ENCODE results near the gene RNF125.

RNF125 gene

DNA sequence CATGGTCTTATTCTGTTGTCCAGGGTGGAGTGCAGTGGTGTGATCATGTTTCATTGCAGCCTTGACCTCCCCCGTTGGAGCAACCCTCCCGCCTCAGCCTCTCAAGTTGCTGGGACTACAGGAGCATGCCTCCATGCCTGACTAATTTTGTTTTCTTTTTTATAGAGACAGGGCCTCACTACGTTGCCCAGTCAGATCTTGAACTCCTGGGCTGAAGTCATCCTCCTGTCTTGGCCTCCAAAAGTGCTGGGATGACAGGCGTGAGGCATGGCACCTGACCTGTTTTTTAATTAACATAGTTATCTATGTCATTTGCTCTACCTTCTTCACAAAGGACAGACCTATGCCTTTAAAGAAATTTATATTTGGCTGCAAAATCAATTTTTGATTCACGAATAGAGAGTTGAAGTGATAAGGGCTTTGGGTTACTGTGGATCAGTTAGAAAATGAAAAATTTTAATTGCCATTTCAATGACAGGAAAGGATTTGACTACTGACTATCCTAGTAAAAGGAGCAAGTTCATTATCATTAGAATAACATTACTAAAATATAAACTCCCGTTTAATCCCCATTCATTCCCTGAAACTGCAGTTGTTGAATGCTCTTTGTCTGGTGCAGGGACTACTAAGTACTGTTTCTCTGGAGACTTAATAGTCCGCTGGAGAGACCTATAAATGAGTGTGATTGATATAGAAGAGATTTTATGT, 76.7 kb downstream of the RNF125 start:
- DNase-seq (ENCODE audit: low read depth in 1 of 2, low spot score in 1 of 2) = no peak
- TF ChIP-seq POLR2AphosphoS5 (IDR thresholded peaks at IDR 0.05; ENCODE audit: low read depth) (no peak), SPI1 (IDR thresholded peaks at IDR 0.05; ENCODE audit: borderline replicate concordance, low read depth) (no peak), GABPA (IDR thresholded peaks at IDR 0.05; ENCODE audit: low read depth) (no peak)
- TF ChIP-seq, protein P1, sequence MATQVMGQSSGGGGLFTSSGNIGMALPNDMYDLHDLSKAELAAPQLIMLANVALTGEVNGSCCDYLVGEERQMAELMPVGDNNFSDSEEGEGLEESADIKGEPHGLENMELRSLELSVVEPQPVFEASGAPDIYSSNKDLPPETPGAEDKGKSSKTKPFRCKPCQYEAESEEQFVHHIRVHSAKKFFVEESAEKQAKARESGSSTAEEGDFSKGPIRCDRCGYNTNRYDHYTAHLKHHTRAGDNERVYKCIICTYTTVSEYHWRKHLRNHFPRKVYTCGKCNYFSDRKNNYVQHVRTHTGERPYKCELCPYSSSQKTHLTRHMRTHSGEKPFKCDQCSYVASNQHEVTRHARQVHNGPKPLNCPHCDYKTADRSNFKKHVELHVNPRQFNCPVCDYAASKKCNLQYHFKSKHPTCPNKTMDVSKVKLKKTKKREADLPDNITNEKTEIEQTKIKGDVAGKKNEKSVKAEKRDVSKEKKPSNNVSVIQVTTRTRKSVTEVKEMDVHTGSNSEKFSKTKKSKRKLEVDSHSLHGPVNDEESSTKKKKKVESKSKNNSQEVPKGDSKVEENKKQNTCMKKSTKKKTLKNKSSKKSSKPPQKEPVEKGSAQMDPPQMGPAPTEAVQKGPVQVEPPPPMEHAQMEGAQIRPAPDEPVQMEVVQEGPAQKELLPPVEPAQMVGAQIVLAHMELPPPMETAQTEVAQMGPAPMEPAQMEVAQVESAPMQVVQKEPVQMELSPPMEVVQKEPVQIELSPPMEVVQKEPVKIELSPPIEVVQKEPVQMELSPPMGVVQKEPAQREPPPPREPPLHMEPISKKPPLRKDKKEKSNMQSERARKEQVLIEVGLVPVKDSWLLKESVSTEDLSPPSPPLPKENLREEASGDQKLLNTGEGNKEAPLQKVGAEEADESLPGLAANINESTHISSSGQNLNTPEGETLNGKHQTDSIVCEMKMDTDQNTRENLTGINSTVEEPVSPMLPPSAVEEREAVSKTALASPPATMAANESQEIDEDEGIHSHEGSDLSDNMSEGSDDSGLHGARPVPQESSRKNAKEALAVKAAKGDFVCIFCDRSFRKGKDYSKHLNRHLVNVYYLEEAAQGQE (IDR thresholded peaks at IDR 0.05; ENCODE audit: insufficient replicate concordance, low read depth) = no peak
- TF ChIP-seq, protein P2, sequence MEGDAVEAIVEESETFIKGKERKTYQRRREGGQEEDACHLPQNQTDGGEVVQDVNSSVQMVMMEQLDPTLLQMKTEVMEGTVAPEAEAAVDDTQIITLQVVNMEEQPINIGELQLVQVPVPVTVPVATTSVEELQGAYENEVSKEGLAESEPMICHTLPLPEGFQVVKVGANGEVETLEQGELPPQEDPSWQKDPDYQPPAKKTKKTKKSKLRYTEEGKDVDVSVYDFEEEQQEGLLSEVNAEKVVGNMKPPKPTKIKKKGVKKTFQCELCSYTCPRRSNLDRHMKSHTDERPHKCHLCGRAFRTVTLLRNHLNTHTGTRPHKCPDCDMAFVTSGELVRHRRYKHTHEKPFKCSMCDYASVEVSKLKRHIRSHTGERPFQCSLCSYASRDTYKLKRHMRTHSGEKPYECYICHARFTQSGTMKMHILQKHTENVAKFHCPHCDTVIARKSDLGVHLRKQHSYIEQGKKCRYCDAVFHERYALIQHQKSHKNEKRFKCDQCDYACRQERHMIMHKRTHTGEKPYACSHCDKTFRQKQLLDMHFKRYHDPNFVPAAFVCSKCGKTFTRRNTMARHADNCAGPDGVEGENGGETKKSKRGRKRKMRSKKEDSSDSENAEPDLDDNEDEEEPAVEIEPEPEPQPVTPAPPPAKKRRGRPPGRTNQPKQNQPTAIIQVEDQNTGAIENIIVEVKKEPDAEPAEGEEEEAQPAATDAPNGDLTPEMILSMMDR (IDR thresholded peaks at IDR 0.05; ENCODE audit: insufficient read depth, low read length) = no peak
- Histone ChIP-seq H3K4me3 (replicated peaks; ENCODE audit: insufficient read depth, low read length) (no peak overlapping the region), H3K27ac (replicated peaks) (no peak overlapping the region), H3K27me3 (ENCODE audit: insufficient read depth, poor library complexity, severe bottlenecking) (no peaks in the 10 kb centered on the region)

- TF ChIP-seq, protein P2 (IDR thresholded peaks at IDR 0.05; ENCODE audit: insufficient read depth, low read length) = no peak
- TF ChIP-seq SPI1 (IDR thresholded peaks at IDR 0.05; ENCODE audit: borderline replicate concordance, low read depth) (no peak), GABPA (IDR thresholded peaks at IDR 0.05; ENCODE audit: low read depth) (no peak), POLR2AphosphoS5 (IDR thresholded peaks at IDR 0.05; ENCODE audit: low read depth) (no peak)
- TF ChIP-seq, protein P1 (IDR thresholded peaks at IDR 0.05; ENCODE audit: insufficient replicate concordance, low read depth) = no peak
- H3K4me3 ChIP-seq (replicated peaks; ENCODE audit: insufficient read depth, low read length) = no peak overlapping the region
- no peak overlapping the region for H3K27ac ChIP-seq (replicated peaks)
- no peaks in the 10 kb centered on the region for H3K27me3 ChIP-seq (ENCODE audit: insufficient read depth, poor library complexity, severe bottlenecking)
- DNase-seq (ENCODE audit: low read depth in 1 of 2, low spot score in 1 of 2) = no peak
Observed at GRCh38 chr18:32095900-32096229, 77.2 kb downstream of the RNF125 start.

DNA sequence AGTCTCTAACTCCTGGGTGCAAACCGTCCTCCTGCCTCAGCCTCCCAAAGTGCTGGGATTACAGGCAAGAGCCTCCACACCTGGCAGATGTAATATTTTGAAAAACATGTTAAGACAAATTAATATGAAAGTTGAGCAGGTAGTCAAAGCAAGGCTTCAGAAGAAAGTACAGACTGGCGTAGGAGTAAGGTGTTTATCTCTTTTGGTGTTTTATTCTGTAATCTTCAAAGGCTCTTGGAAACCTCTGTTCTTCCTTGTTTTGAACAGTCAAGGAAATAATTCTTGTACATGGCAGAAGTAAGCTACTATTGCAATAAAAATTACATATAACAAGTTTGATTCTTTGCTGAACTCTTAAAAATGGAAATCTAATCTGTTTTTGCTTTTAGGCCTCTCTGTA, 78.3 kb downstream of the RNF125 start:
- no peak for DNase-seq (ENCODE audit: low read depth in 1 of 2, low spot score in 1 of 2)
- no peaks in the 10 kb centered on the region for H3K27me3 ChIP-seq (ENCODE audit: insufficient read depth, poor library complexity, severe bottlenecking)
- H3K27ac ChIP-seq (replicated peaks) = no peak overlapping the region
- no peak overlapping the region for H3K4me3 ChIP-seq (replicated peaks; ENCODE audit: insufficient read depth, low read length)
- TF ChIP-seq, protein P2 (IDR thresholded peaks at IDR 0.05; ENCODE audit: insufficient read depth, low read length) = no peak
- no peak for TF ChIP-seq POLR2AphosphoS5 (IDR thresholded peaks at IDR 0.05; ENCODE audit: low read depth)
- TF ChIP-seq GABPA (IDR thresholded peaks at IDR 0.05; ENCODE audit: low read depth) = no peak
- no peak for TF ChIP-seq SPI1 (IDR thresholded peaks at IDR 0.05; ENCODE audit: borderline replicate concordance, low read depth)

GRCh38 chr18:32104516-32104915, 85.9 kb downstream of the RNF125 start:
- no peak overlapping the region for H3K27ac ChIP-seq (replicated peaks)
- H3K27me3 ChIP-seq (ENCODE audit: insufficient read depth, poor library complexity, severe bottlenecking) = no peaks in the 10 kb centered on the region
- TF ChIP-seq GABPA (IDR thresholded peaks at IDR 0.05; ENCODE audit: low read depth) (no peak), POLR2AphosphoS5 (IDR thresholded peaks at IDR 0.05; ENCODE audit: low read depth) (no peak), SPI1 (IDR thresholded peaks at IDR 0.05; ENCODE audit: borderline replicate concordance, low read depth) (no peak)
- TF ChIP-seq, protein P1 (IDR thresholded peaks at IDR 0.05; ENCODE audit: insufficient replicate concordance, low read depth) = no peak
- TF ChIP-seq, protein P2 (IDR thresholded peaks at IDR 0.05; ENCODE audit: insufficient read depth, low read length) = no peak
- DNase-seq (ENCODE audit: low read depth in 1 of 2, low spot score in 1 of 2) = no peak
- no peak overlapping the region for H3K4me3 ChIP-seq (replicated peaks; ENCODE audit: insufficient read depth, low read length)

Data from HL-60 (cell line).